Measurements from ENCODE around the gene CFTR.

DNA sequence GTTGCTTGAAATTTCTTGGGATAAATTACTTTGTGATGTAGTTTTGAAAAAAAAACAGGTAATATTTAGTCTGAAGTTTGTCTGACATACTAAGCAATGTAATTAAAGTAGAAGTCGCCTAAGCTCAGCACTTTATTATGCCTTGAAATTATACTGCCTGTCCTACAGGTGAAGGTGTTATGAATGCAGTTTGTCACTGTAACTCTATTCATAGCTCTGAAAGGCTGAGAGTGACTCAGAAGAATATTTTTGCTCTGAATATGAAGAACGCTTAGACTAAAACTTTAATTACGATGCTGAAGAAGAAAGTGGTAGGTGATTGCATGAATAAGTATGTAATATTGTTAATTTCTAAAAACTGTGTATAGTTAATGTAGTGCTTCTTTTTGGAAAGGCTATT, 9.2 kb downstream of the CFTR start:
- TF ChIP-seq POLR2AphosphoS5 (IDR thresholded peaks at IDR 0.05): peak in 1 of 3 donors; percentile 41
- no peak for TF ChIP-seq POLR2A (IDR thresholded peaks at IDR 0.05)
- TF ChIP-seq, protein P1, sequence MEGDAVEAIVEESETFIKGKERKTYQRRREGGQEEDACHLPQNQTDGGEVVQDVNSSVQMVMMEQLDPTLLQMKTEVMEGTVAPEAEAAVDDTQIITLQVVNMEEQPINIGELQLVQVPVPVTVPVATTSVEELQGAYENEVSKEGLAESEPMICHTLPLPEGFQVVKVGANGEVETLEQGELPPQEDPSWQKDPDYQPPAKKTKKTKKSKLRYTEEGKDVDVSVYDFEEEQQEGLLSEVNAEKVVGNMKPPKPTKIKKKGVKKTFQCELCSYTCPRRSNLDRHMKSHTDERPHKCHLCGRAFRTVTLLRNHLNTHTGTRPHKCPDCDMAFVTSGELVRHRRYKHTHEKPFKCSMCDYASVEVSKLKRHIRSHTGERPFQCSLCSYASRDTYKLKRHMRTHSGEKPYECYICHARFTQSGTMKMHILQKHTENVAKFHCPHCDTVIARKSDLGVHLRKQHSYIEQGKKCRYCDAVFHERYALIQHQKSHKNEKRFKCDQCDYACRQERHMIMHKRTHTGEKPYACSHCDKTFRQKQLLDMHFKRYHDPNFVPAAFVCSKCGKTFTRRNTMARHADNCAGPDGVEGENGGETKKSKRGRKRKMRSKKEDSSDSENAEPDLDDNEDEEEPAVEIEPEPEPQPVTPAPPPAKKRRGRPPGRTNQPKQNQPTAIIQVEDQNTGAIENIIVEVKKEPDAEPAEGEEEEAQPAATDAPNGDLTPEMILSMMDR (IDR thresholded peaks at IDR 0.05): no peak
- no peak for TF ChIP-seq EP300 (IDR thresholded peaks at IDR 0.05; ENCODE audit: low read depth)

Data from transverse colon (tissue), 4 donors.